HL-60 (cell line): ENCODE data around the gene GAK.

Experiments
- CTCF ChIP-seq: IDR thresholded peaks from one replicate; pipeline ENCODE4 v1.5.1; 2011; ENCODE audit warnings: low read length, control low read depth, inconsistent platforms; ENCODE audit not compliant: insufficient read depth
- GABPA ChIP-seq: IDR thresholded peaks from 2 replicates; pipeline ENCODE4 v1.6.1; 2012; ENCODE audit warnings: low read depth
- SPI1 ChIP-seq: IDR thresholded peaks from 2 replicates; pipeline ENCODE4 v1.6.1; 2012; ENCODE audit warnings: low read depth, mild to moderate bottlenecking, borderline replicate concordance
- TF ChIP-seq, protein P1 (sequence below): IDR thresholded peaks from 2 replicates; pipeline ENCODE4 v1.6.1; 2012; ENCODE audit warnings: low read depth; ENCODE audit not compliant: insufficient replicate concordance

- TF ChIP-seq CTCF (no peak), GABPA (no peak), SPI1 (no peak)
- TF ChIP-seq, protein P1, sequence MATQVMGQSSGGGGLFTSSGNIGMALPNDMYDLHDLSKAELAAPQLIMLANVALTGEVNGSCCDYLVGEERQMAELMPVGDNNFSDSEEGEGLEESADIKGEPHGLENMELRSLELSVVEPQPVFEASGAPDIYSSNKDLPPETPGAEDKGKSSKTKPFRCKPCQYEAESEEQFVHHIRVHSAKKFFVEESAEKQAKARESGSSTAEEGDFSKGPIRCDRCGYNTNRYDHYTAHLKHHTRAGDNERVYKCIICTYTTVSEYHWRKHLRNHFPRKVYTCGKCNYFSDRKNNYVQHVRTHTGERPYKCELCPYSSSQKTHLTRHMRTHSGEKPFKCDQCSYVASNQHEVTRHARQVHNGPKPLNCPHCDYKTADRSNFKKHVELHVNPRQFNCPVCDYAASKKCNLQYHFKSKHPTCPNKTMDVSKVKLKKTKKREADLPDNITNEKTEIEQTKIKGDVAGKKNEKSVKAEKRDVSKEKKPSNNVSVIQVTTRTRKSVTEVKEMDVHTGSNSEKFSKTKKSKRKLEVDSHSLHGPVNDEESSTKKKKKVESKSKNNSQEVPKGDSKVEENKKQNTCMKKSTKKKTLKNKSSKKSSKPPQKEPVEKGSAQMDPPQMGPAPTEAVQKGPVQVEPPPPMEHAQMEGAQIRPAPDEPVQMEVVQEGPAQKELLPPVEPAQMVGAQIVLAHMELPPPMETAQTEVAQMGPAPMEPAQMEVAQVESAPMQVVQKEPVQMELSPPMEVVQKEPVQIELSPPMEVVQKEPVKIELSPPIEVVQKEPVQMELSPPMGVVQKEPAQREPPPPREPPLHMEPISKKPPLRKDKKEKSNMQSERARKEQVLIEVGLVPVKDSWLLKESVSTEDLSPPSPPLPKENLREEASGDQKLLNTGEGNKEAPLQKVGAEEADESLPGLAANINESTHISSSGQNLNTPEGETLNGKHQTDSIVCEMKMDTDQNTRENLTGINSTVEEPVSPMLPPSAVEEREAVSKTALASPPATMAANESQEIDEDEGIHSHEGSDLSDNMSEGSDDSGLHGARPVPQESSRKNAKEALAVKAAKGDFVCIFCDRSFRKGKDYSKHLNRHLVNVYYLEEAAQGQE = no peak
These were observed 61.2 kb downstream of the GAK start for GRCh38 chr4:870951-871350.
